CD4-positive, alpha-beta memory T cell (primary cell): ENCODE measurements around the gene CDR2L. TPM values are rescaled to one million over a fixed set of nuclear protein-coding genes. Genes with fewer than 3 reads are reported as not detected.

ENCODE experiments used
- CTCF ChIA-PET: fragments of 350-600 bp; sonication (Branson Sonifier 250); formaldehyde crosslinking; loops from one replicate; lab custom pipeline; 2021; ENCODE audit warnings: inconsistent platforms; ENCODE audit not compliant: partially characterized antibody; lab: Charles Lee
- POLR2A ChIA-PET: fragments of 350-600 bp; sonication (Branson Sonifier 250); formaldehyde crosslinking; loops from one replicate; lab custom pipeline; 2021; ENCODE audit not compliant: partially characterized antibody; lab: Charles Lee
- DNase-seq, 5 donors: peaks; one replicate each; pipeline versions ENCODE4 v3.0.0 to v3.0.0-alpha.2; 2020 to 2022; ENCODE audit warnings: mixed read lengths in 1 of 5
- H3K27ac ChIP-seq: one replicate; pipeline ENCODE4 v1.7.0; 2013; ENCODE audit warnings: low read depth, low read length
- H3K27me3 ChIP-seq: 2 replicates; pipeline ENCODE4 v1.7.0; 2013; ENCODE audit warnings: mild to moderate bottlenecking, low read length, moderate library complexity; ENCODE audit not compliant: insufficient read depth
- H3K36me3 ChIP-seq: 2 replicates; pipeline ENCODE4 v1.7.0; 2013; ENCODE audit warnings: mild to moderate bottlenecking, low read length, moderate library complexity; ENCODE audit not compliant: insufficient read depth
- H3K4me1 ChIP-seq: 2 replicates; pipeline ENCODE4 v1.7.0; 2013; ENCODE audit warnings: mild to moderate bottlenecking, low read length, moderate library complexity; ENCODE audit not compliant: insufficient read depth
- H3K4me3 ChIP-seq, 2 donors: one replicate each; pipeline ENCODE4 v1.7.0; 2013; ENCODE audit warnings: low read length in 2 of 2, mild to moderate bottlenecking in 1 of 2
- H3K9me3 ChIP-seq, 2 donors: one replicate each; pipeline ENCODE4 v1.7.0; 2013; ENCODE audit warnings: low read length in 2 of 2, control low read depth in 1 of 2; ENCODE audit not compliant: control insufficient read depth in 1 of 2
- H3K27ac Mint-ChIP-seq, 7 donors: one replicate each; pipeline ENCODE4 v1.8.0; 2020 to 2021; ENCODE audit warnings: mixed read lengths in 7 of 7, mild to moderate bottlenecking in 6 of 7, inconsistent platforms in 3 of 7, moderate library complexity in 3 of 7
- H3K27me3 Mint-ChIP-seq, 2 donors: one replicate each; pipeline ENCODE4 v1.8.0; 2020 to 2021; ENCODE audit warnings: mixed read lengths in 2 of 2
- H3K36me3 Mint-ChIP-seq, 2 donors: one replicate each; pipeline ENCODE4 v1.8.0; 2020 to 2021; ENCODE audit warnings: mixed read lengths in 2 of 2, inconsistent platforms in 1 of 2, mild to moderate bottlenecking in 1 of 2
- H3K4me1 Mint-ChIP-seq, 4 donors: one replicate each; pipeline ENCODE4 v1.8.0; 2020 to 2021; ENCODE audit warnings: mixed read lengths in 4 of 4, mild to moderate bottlenecking in 1 of 4
- H3K4me3 Mint-ChIP-seq, 8 donors: one replicate each; pipeline ENCODE4 v1.8.0; 2020 to 2021; ENCODE audit warnings: mixed read lengths in 8 of 8, mild to moderate bottlenecking in 7 of 8, moderate library complexity in 6 of 8, inconsistent platforms in 3 of 8
- H3K9me3 Mint-ChIP-seq, 8 donors: one replicate each; pipeline ENCODE4 v1.8.0; 2020 to 2021; ENCODE audit warnings: mixed read lengths in 8 of 8, mild to moderate bottlenecking in 5 of 8, inconsistent platforms in 3 of 8, moderate library complexity in 1 of 8
- intact Hi-C: fragments of 100-400 bp; cut with micrococcal nuclease; formaldehyde crosslinking; loops from one replicate; pipeline ENCODE4 v1.15.1; 2023
- polyA plus RNA-seq, 2 donors: library from polyadenylated mRNA; unstranded; fragments of 300-500 nt; fragmentation: Illumina TruSeq; gene quantifications; one replicate each; pipeline ENCODE4 v1.2.3, GENCODE V29; 2021
- total RNA-seq, 2 experiments: library from RNA; stranded (reverse); gene quantifications; one replicate each; pipeline ENCODE4 v1.2.3, GENCODE V29; 2021

CDR2L gene
- total and polyA plus RNA-seq, 4 experiments from 2014 or later, result 0.08 to 0.20 TPM; not detected in 2

DNA sequence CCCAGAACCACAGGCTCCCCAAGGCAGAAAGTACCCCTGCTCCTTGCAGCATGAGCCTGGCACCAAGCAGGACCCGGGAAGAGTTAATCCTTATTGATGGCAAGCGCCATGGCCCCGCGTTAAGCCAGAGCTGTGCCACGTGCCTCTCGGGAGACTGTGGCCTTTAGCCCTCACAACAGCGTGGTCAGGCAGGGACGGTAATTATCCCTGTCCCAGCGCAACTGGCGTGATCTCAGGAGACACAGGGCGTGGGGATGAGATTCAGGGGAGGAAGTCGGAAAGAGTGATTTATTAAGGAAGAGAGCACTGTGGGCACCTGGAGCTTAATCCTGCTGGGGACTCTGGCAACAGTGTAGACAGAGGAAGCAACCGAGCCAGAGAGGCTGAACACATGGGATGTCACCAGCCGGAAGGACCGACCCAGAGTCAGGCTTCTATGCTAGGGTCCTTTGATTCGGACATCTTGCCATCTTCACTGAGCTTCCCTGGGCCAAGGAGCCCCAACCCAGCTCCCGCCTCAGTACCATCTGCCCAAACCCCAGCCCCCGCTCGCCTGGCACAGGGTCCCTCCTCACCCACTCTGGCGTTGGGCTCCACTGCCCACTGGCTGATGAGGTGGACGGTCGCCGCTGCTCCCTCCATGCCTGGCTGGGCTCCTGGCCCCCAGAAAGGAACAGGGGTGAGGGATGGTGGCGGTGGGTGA lies 34.9 kb upstream of the CDR2L start:
- Mint-ChIP-seq H3K36me3 (no peaks in the 10 kb centered on the region), H3K4me1 (no peaks in the 10 kb centered on the region), H3K9me3 (no peaks in the 10 kb centered on the region), H3K27ac (no peak overlapping the region), H3K27me3 (no peaks in the 10 kb centered on the region), H3K4me3 (no peak overlapping the region)
- Histone ChIP-seq H3K9me3 (no peaks in the 10 kb centered on the region), H3K36me3 (no peaks in the 10 kb centered on the region), H3K4me1 (no peaks in the 10 kb centered on the region), H3K4me3 (no peak overlapping the region), H3K27ac (no peak overlapping the region), H3K27me3 (no peaks in the 10 kb centered on the region)
- no peak for DNase-seq
- intact Hi-C loops, result no loop called here
- CTCF ChIA-PET, result interaction anchor here (2.3 kb wide), 1 partner anchor 8 kb away, joined by 9 read pairs; no protein-coding TSS in a partner anchor
- POLR2A ChIA-PET, result no interaction called here

DNA sequence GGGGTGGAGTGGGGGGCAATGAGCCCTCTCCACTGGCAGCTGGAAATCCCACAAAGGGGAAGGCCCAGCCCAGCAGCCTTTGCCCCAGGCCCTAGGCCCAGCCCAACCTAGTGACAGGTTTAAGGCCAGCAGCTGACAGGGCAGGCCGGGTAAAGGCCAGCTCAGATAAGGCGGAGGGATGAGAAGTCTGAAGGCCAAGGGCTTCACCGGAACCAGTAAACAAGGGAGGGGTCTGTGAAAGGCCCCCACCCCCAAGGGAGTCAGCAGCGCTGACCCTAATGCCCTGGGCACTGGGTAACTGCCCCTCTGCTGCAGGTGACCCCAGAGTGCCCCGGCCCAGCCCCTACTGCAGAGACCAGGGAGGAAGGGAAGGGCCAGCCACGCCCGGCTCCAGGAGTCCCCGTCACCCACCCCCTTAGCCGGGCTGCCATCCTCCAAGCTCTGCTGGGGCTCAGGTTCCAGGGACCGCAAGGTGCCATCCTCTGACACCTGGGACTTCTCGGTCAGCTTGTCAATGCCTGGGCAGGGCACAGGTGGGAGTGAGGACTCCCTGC lies 34.2 kb upstream of the CDR2L start:
- H3K4me3 ChIP-seq, result no peak overlapping the region
- DNase-seq, result no peak
- Mint-ChIP-seq H3K4me3 (no peak overlapping the region), H3K27me3 (no peaks in the 10 kb centered on the region), H3K36me3 (no peaks in the 10 kb centered on the region), H3K4me1 (peaks cover 0 to 5% (median 1%) of the 10 kb centered on the region in 4 donors), H3K9me3 (no peaks in the 10 kb centered on the region), H3K27ac (no peak overlapping the region)
- H3K4me1 ChIP-seq, result no peaks in the 10 kb centered on the region
- no peaks in the 10 kb centered on the region for H3K27me3 ChIP-seq
- no peak overlapping the region for H3K27ac ChIP-seq
- ChIA-PET POLR2A (no interaction called here), CTCF (no interaction called here)
- no peaks in the 10 kb centered on the region for H3K36me3 ChIP-seq
- H3K9me3 ChIP-seq, result no peaks in the 10 kb centered on the region
- intact Hi-C loops, result no loop called here

DNA sequence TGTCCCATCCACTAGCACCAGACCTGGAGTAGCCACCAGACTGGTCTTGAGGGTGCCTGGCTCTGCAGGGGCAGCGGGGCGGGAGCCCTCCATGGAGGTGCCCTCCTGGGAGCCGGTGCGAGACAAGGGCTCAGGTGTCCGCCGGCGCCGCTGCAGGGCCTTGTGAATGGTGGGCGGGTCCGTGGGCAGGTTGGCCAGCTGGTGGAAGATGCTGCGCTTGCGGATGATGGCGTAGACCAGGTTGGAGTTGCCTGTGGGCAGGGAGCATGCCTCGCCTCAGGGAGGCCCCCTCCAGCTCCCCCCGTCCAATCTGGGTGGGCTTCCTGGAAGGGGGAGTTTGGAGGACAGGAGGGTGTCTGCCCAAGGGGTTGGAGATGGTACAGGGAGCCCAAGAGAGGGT lies 33.3 kb upstream of the CDR2L start:
- H3K27ac Mint-ChIP-seq, result no peak overlapping the region
- Histone ChIP-seq H3K4me3 (no peak overlapping the region), H3K4me1 (no peaks in the 10 kb centered on the region), H3K27ac (no peak overlapping the region), H3K36me3 (no peaks in the 10 kb centered on the region), H3K27me3 (no peaks in the 10 kb centered on the region), H3K9me3 (no peaks in the 10 kb centered on the region)
- no peaks in the 10 kb centered on the region for H3K9me3 Mint-ChIP-seq
- DNase-seq, result no peak
- peaks cover 0 to 6% (median 1%) of the 10 kb centered on the region in 4 donors for H3K4me1 Mint-ChIP-seq
- no peaks in the 10 kb centered on the region for H3K27me3 Mint-ChIP-seq
- ChIA-PET CTCF (interaction anchor here (1.7 kb wide), 1 partner anchor 160 kb away, joined by 5 read pairs; no protein-coding TSS in a partner anchor), POLR2A (no interaction called here)
- H3K4me3 Mint-ChIP-seq, result no peak overlapping the region
- intact Hi-C loops, result no loop called here
- no peaks in the 10 kb centered on the region for H3K36me3 Mint-ChIP-seq

DNA sequence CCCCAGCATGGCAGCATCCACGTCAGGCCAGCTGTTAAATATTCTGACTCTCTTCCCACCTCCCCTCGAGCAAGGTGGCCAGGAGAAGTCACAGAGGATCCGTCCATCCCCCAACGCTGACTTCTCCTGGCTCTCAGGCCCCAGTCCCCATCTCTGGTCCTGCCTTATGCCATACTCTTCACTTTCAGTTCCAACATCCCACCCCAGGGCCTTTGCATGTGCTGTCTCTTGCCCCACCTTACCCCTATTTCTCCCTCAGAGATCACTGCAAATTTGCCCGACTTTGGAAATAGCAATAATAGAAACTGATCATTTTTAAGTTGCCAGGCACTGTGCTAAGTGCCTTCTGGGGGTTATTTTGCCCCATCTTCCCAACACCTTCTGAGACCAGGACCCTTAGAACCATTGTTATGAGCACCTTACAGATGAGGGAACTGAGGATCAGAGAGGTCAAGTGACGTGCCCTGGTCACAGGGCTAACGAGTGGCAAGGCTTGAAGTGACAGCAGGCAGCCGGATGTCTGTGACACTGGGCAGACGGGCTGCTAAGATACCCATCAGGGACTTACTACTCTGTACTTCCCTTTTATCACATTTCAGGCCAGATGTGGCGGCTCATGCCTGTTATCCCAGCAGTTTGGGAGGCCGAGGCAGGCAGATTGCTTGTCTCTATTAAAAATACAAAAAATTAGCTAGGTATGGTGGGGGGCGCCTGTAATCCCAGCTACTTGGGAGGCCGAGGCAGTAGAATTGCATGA lies 32.6 kb upstream of the CDR2L start:
- no peaks in the 10 kb centered on the region for H3K36me3 Mint-ChIP-seq
- POLR2A ChIA-PET, result no interaction called here
- intact Hi-C loops, result no loop called here
- CTCF ChIA-PET, result interaction anchor here (1.7 kb wide), 1 partner anchor 159 kb away, joined by 5 read pairs; no protein-coding TSS in a partner anchor
- peaks cover 0 to 6% (median 1%) of the 10 kb centered on the region in 4 donors for H3K4me1 Mint-ChIP-seq
- no peaks in the 10 kb centered on the region for H3K9me3 Mint-ChIP-seq
- Histone ChIP-seq H3K27me3 (no peaks in the 10 kb centered on the region), H3K4me1 (no peaks in the 10 kb centered on the region), H3K4me3 (no peak overlapping the region), H3K36me3 (no peaks in the 10 kb centered on the region), H3K27ac (no peak overlapping the region), H3K9me3 (no peaks in the 10 kb centered on the region)
- peak overlapping the region in 1 of 7 donors; percentile 35 for H3K27ac Mint-ChIP-seq
- no peak for DNase-seq
- H3K4me3 Mint-ChIP-seq, result no peak overlapping the region
- H3K27me3 Mint-ChIP-seq, result no peaks in the 10 kb centered on the region

- no peaks in the 10 kb centered on the region for H3K27me3 Mint-ChIP-seq
- CTCF ChIA-PET, result interaction anchor here (1.4 to 6.6 kb wide), 4 partner anchors 16 to 234 kb away, joined by 3 to 80 read pairs (median 18); partner anchors contain the start of genes HID1, OTOP2 and USH1G
- intact Hi-C loops, result no loop called here
These were observed 31.3 kb upstream of the CDR2L start for GRCh38 chr17:74956093-74956492.

GRCh38 chr17:74957935-74958740 lies 29.3 kb upstream of the CDR2L start:
- no peaks in the 10 kb centered on the region for H3K9me3 ChIP-seq
- no peaks in the 10 kb centered on the region for H3K36me3 ChIP-seq
- ChIA-PET CTCF (interaction anchor here (0.7 to 6.6 kb wide), 23 partner anchors 9 to 301 kb away, joined by 3 to 80 read pairs (median 4); partner anchors contain the start of genes HID1, MRPL58, NUP85 and OTOP2), POLR2A (no interaction called here)
- no peak overlapping the region for H3K4me3 ChIP-seq
- Mint-ChIP-seq H3K27ac (no peak overlapping the region), H3K27me3 (no peaks in the 10 kb centered on the region), H3K9me3 (no peaks in the 10 kb centered on the region), H3K36me3 (no peaks in the 10 kb centered on the region), H3K4me1 (peaks cover 4 to 13% (median 8%) of the 10 kb centered on the region in 4 donors), H3K4me3 (no peak overlapping the region)
- no peaks in the 10 kb centered on the region for H3K27me3 ChIP-seq
- H3K27ac ChIP-seq, result no peak overlapping the region
- peaks cover 6% of the 10 kb centered on the region for H3K4me1 ChIP-seq
- intact Hi-C loops, result loop anchor here (1.0 kb wide), 2 partner anchors 35 to 167 kb away; partner anchors contain the start of gene USH1G
- DNase-seq, result peak; percentile 62 to 76 (median 66)

More at GRCh38 chr17:74956093-74956492, 31.3 kb upstream of the CDR2L start:
- no peak overlapping the region for H3K27ac Mint-ChIP-seq
- Histone ChIP-seq H3K27me3 (no peaks in the 10 kb centered on the region), H3K27ac (no peak overlapping the region), H3K9me3 (no peaks in the 10 kb centered on the region), H3K4me1 (no peaks in the 10 kb centered on the region), H3K36me3 (no peaks in the 10 kb centered on the region), H3K4me3 (no peak overlapping the region)
- H3K9me3 Mint-ChIP-seq, result no peaks in the 10 kb centered on the region
- H3K4me3 Mint-ChIP-seq, result no peak overlapping the region
- DNase-seq, result no peak
- POLR2A ChIA-PET, result no interaction called here
- H3K4me1 Mint-ChIP-seq, result peaks cover 1 to 13% (median 4%) of the 10 kb centered on the region in 4 donors
- no peaks in the 10 kb centered on the region for H3K36me3 Mint-ChIP-seq
